OCI-LY1 (cell line): ENCODE measurements around the gene SOCS6.

Source experiments
- H2AFZ ChIP-seq: fragments of 200-600 bp; sonication (generic), shearing (Covaris generic); 2 replicates; pipeline ENCODE4 v1.6.0; 2014; ENCODE audit warnings: antibody characterized with exemption, mild to moderate bottlenecking, low read length
- H3F3A ChIP-seq: fragments of 200-600 bp; sonication (generic), shearing (Covaris generic); 2 replicates; pipeline ENCODE4 v1.6.0; 2014; ENCODE audit warnings: mild to moderate bottlenecking, antibody characterized with exemption, low read length, moderate library complexity; ENCODE audit not compliant: insufficient read depth
- H3K27ac ChIP-seq: fragments of 200-600 bp; sonication (generic); 2 replicates; pipeline ENCODE4 v1.5.1; 2014; ENCODE audit warnings: low read length, mixed run types, mild to moderate bottlenecking, low read depth; ENCODE audit not compliant: poor library complexity, severe bottlenecking
- H3K27me3 ChIP-seq: fragments of 200-600 bp; sonication (generic); 2 replicates; pipeline ENCODE4 v1.6.0; 2014; ENCODE audit warnings: antibody characterized with exemption, mild to moderate bottlenecking, low read length, moderate library complexity; ENCODE audit not compliant: insufficient read depth
- H3K36me3 ChIP-seq: fragments of 200-600 bp; sonication (generic); 2 replicates; pipeline ENCODE4 v1.6.1; 2014; ENCODE audit warnings: mild to moderate bottlenecking, antibody characterized with exemption, low read length, moderate library complexity, mixed read lengths; ENCODE audit not compliant: insufficient read depth
- H3K4me1 ChIP-seq: fragments of 200-600 bp; sonication (generic); 2 replicates; pipeline ENCODE4 v1.5.1; 2014; ENCODE audit warnings: mild to moderate bottlenecking, low read length, moderate library complexity; ENCODE audit not compliant: insufficient read depth, severe bottlenecking
- H3K4me2 ChIP-seq: fragments of 200-600 bp; sonication (generic), shearing (Covaris generic); 2 replicates; pipeline ENCODE4 v1.6.1; 2014; ENCODE audit warnings: low read length
- H3K4me3 ChIP-seq: fragments of 200-600 bp; sonication (generic); 2 replicates; pipeline ENCODE4 v1.5.1; 2014; ENCODE audit warnings: low read length, low read depth, mild to moderate bottlenecking, mixed read lengths; ENCODE audit not compliant: poor library complexity, severe bottlenecking
- H3K79me2 ChIP-seq: fragments of 200-600 bp; shearing (Covaris generic); 2 replicates; pipeline ENCODE4 v1.6.1; 2016; ENCODE audit warnings: mixed run types, low read length, mixed read lengths; ENCODE audit not compliant: insufficient read depth
- H3K9ac ChIP-seq: fragments of 200-600 bp; sonication (generic), shearing (Covaris generic); 2 replicates; pipeline ENCODE4 v1.6.1; 2014; ENCODE audit warnings: mild to moderate bottlenecking, low read length, mixed read lengths
- H3K9me2 ChIP-seq: fragments of 200-600 bp; sonication (generic), shearing (Covaris generic); 2 replicates; pipeline ENCODE4 v1.6.1; 2014; ENCODE audit warnings: low read depth, mild to moderate bottlenecking, low read length, mixed read lengths
- H3K9me3 ChIP-seq: fragments of 200-600 bp; shearing (Covaris generic); 2 replicates; pipeline ENCODE4 v1.6.1; 2014; ENCODE audit warnings: low read length, mixed read lengths
- H4K20me1 ChIP-seq: fragments of 200-600 bp; sonication (generic), shearing (Covaris generic); 2 replicates; pipeline ENCODE4 v1.6.0; 2016; ENCODE audit warnings: mild to moderate bottlenecking, low read length; ENCODE audit not compliant: insufficient read depth
- CTCF ChIP-seq: fragments of 200-600 bp; sonication (generic), shearing (Covaris generic); IDR thresholded peaks from 2 replicates; pipeline ENCODE4 v1.5.1; 2017; ENCODE audit warnings: mild to moderate bottlenecking, antibody characterized with exemption, low read length, moderate library complexity, mixed read lengths
- EZH2 ChIP-seq: fragments of 200-600 bp; sonication (generic), shearing (Covaris generic); IDR thresholded peaks from 2 replicates; pipeline ENCODE4 v1.8.0; 2017; ENCODE audit warnings: borderline replicate concordance, mixed run types, mild to moderate bottlenecking, antibody characterized with exemption, low read length, moderate library complexity, mixed read lengths

SOCS6 gene

GRCh38 chr18:70377857-70378701 is 89.2 kb downstream of the SOCS6 start:
- Histone ChIP-seq H3K36me3 (no peaks in the 10 kb centered on the region), H3K27me3 (no peaks in the 10 kb centered on the region), H4K20me1 (no peaks in the 10 kb centered on the region), H3K27ac (no peak overlapping the region), H3K4me3 (no peak overlapping the region), H3K9me3 (no peaks in the 10 kb centered on the region), H3F3A (no peaks in the 10 kb centered on the region), H2AFZ (no peak overlapping the region), H3K4me2 (no peak overlapping the region), H3K4me1 (no peaks in the 10 kb centered on the region), H3K9ac (no peak overlapping the region), H3K79me2 (no peaks in the 10 kb centered on the region), H3K9me2 (no peaks in the 10 kb centered on the region)
- TF ChIP-seq CTCF (no peak), EZH2 (no peak)
